Right lobe of liver (tissue), 6 donors: ENCODE data around the gene HDGF. TPM values are rescaled to one million over a fixed set of nuclear protein-coding genes. Genes with fewer than 3 reads are reported as not detected.

Experiments
- ATAC-seq, 4 donors: fragments of 200-7000 bp; cut with Tn5 transposase; one replicate each; pipeline ENCODE4 v1.9.1; 2020; ENCODE audit warnings: mild to moderate bottlenecking in 4 of 4, moderate library complexity in 4 of 4
- DNase-seq, 3 donors: peaks; one replicate each; pipeline ENCODE4 v3.0.0-alpha.2; 2020
- H3K27ac ChIP-seq, 3 donors: fragments of 200-600 bp; one replicate each; pipeline ENCODE4 v1.8.0; 2022
- H3K27me3 ChIP-seq, 2 donors: fragments of 200-600 bp; one replicate each; pipeline ENCODE4 v1.8.0; 2022
- H3K36me3 ChIP-seq, 4 donors: fragments of 200-600 bp; sonication (generic) in 1 of 4; one replicate each; pipeline versions ENCODE4 v1.5.1 to v1.8.0; 2017 to 2022; ENCODE audit warnings: control low read depth in 1 of 4
- H3K4me1 ChIP-seq, 4 donors: fragments of 200-600 bp; sonication (generic) in 1 of 4; one replicate each; pipeline versions ENCODE4 v1.5.1 to v1.8.0; 2017 to 2022; ENCODE audit warnings: control low read depth in 1 of 4
- H3K4me3 ChIP-seq, 3 donors: fragments of 200-600 bp; one replicate each; pipeline ENCODE4 v1.8.0; 2022
- H3K9me3 ChIP-seq, 4 donors: fragments of 200-600 bp; sonication (generic) in 1 of 4; one replicate each; pipeline versions ENCODE4 v1.5.1 to v1.8.0; 2017 to 2022; ENCODE audit warnings: control low read depth in 1 of 4
- POLR2A ChIP-seq: fragments of 450-650 bp; IDR thresholded peaks from one replicate; pipeline ENCODE4 v1.6.1; 2017; ENCODE audit warnings: antibody characterized with exemption, mild to moderate bottlenecking
- WGBS: methylation state at CpG from one replicate; pipeline ENCODE4 v1.1.6; 2018; ENCODE audit warnings: low coverage, low lambda C conversion rate; ENCODE audit not compliant: insufficient coverage; ENCODE audit errors: missing lambda C conversion rate; 5-methylcytosine and 5-hydroxymethylcytosine counted together
- intact Hi-C, 2 donors: fragments of 100-400 bp; cut with DNase I; formaldehyde crosslinking; loops; one replicate each; pipeline versions ENCODE4 v1.11.2 to v1.14.1; 2022
- total RNA-seq, 6 experiments: library from RNA; depleted of rRNA in 2 of 6; stranded (reverse); fragments of >200 nt in 2 of 6; fragmentation: NEBNext Ultra II Directional in 3 of 6; extraction: Animal tissue kit (Norgen Biotek cat#: 25700) in 3 of 6; gene quantifications; one replicate each; pipeline versions ENCODE4 v1.1.0 to v1.2.4, GENCODE V29; 2016 to 2023
- TF ChIP-seq, protein P1 (sequence below), 4 donors: fragments of 200-600 bp in 3 of 4; fragments of 450-650 bp in 1 of 4; IDR thresholded peaks; one replicate each; pipeline versions ENCODE4 v1.5.1 to v1.8.0; 2016 to 2022; ENCODE audit warnings: antibody characterized with exemption in 4 of 4, mild to moderate bottlenecking in 2 of 4
- donor health status: DM: no; HTN: yes; CAD: no.
- donor health status: DM: no; HTN: no; CAD: no.
- donor health status: DM: no; HTN: no; CAD: no.
- donor health status: DM: no; HTN: yes; CAD: no.
- donor health status: DM: no; HTN: yes; CAD: no.

The HDGF gene
- total RNA-seq, 6 experiments from 2014 or later: 131 to 192 (median 157) TPM

DNA sequence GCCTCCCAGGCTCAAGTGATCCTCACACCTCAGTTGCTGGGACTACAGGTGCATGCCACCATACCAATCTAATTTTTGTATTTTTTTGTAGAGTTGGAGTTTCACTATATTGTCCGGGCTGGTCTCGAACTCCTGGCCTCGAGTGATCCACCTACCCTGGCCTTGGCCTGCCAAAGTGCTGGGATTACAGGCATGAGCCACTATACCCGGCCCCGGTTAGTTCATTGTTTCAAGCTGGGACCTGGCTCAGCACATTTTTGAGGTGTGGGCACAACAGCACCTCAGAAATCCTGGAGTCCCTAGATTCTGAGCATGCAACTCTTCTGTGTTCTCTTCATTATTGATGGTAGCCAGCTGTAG, 43.9 kb upstream of the HDGF start:
- WGBS: 71% methylated on average over 1 of the region's 5 CpGs
- intact Hi-C loops: no loop called here
- Histone ChIP-seq H3K36me3 (peaks cover 8 to 64% (median 33%) of the 10 kb centered on the region in 4 donors), H3K27ac (peak overlapping the region in 1 of 3 donors; percentile 64), H3K4me1 (peaks cover 0 to 31% (median 0%) of the 10 kb centered on the region in 4 donors), H3K4me3 (no peak overlapping the region), H3K9me3 (no peaks in the 10 kb centered on the region), H3K27me3 (no peaks in the 10 kb centered on the region)
- ATAC-seq (no peak), DNase-seq (no peak)
- no peak for TF ChIP-seq POLR2A
- TF ChIP-seq, protein P1, sequence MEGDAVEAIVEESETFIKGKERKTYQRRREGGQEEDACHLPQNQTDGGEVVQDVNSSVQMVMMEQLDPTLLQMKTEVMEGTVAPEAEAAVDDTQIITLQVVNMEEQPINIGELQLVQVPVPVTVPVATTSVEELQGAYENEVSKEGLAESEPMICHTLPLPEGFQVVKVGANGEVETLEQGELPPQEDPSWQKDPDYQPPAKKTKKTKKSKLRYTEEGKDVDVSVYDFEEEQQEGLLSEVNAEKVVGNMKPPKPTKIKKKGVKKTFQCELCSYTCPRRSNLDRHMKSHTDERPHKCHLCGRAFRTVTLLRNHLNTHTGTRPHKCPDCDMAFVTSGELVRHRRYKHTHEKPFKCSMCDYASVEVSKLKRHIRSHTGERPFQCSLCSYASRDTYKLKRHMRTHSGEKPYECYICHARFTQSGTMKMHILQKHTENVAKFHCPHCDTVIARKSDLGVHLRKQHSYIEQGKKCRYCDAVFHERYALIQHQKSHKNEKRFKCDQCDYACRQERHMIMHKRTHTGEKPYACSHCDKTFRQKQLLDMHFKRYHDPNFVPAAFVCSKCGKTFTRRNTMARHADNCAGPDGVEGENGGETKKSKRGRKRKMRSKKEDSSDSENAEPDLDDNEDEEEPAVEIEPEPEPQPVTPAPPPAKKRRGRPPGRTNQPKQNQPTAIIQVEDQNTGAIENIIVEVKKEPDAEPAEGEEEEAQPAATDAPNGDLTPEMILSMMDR (IDR thresholded peaks at IDR 0.05): no peak

DNA sequence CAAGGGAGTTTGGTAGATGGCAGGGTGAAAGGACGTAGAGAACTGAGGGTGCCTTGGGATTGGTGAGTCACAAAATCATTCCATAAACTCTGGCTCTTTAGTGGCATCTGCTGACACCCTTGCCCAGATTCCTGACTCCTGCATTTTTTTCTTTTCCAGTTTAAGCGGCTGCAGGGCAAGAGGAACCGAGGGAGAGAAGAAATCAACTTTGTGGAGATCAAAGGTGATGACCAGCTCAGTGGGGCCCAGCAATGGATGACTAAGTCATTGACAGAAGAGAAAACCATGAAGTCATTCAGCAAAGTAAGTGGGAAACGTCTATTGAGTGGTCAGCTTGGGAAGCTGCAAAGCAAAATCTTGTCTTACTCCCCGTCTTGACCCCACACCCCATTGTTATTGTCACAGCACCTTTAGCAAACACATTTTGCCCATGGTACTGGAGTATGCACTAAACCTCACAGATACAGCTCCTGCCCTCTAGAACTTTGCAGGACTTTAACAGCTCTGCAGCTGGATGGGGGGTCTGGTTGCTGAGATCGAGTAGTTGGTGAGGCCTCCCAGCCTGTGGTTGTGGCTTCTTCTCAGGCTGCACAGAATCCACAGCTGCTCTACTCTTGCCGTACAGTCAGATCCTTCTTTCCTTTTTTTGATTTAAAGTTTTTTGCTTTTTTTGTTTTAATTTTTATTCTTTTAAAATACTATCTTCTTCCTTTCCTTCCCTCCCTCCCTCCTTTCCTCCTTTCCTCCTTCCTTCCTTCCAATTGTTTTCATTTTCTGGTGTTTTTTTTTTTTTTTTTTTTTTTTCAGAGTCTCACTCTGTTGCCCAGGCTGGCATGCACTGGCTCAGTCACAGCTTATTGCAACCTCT, 43.3 kb upstream of the HDGF start:
- DNase-seq: no peak
- no peak for ATAC-seq
- Histone ChIP-seq H3K4me1 (peaks cover 0 to 29% (median 0%) of the 10 kb centered on the region in 4 donors), H3K4me3 (no peak overlapping the region), H3K27ac (peak overlapping the region in 1 of 3 donors; percentile 64), H3K9me3 (no peaks in the 10 kb centered on the region), H3K27me3 (no peaks in the 10 kb centered on the region), H3K36me3 (peaks cover 6 to 63% (median 29%) of the 10 kb centered on the region in 4 donors)
- TF ChIP-seq, protein P1 (IDR thresholded peaks at IDR 0.05): no peak
- no peak for TF ChIP-seq POLR2A
- intact Hi-C loops: no loop called here
- 72% methylated on average over 6 of the region's 7 CpGs for WGBS

DNA sequence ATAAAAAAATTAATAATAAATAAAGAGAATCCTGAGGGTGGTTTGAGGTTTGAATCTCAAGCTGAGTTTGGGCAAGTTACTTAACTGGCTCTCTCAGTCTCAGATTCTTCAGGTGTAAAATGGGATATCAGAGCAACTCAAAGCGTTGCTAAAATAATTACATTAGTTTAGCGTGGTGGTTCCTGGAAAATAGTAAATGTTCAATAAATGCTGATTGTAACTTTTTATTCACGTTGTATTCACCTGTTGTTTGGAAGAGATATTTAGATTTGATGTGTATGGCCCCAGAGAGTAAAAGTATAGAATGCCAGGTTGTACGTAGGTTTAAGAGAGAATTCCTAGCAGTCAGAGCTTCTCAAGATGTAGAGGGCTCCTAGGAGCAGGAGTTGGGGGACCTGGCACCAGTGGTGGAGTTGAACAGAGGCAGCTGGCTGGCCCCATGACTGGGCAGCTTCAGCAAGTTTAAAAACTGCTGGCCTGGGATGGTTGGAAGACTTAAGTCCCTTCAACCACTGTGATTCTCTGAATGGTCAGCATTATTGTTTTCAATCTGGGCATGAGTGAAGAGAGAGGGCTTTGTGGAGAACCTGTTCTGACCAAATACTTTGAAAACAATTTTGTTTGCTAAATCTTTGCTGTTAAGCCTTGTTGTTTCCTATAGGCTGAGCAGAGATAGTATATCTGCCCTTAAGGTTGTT, 38.3 kb upstream of the HDGF start:
- H3K27ac ChIP-seq: no peak overlapping the region
- H3K4me3 ChIP-seq: no peak overlapping the region
- H3K9me3 ChIP-seq: no peaks in the 10 kb centered on the region
- peaks cover 0 to 2% (median 0%) of the 10 kb centered on the region in 4 donors for H3K4me1 ChIP-seq
- peaks cover 4 to 65% (median 21%) of the 10 kb centered on the region in 4 donors for H3K36me3 ChIP-seq
- no peak for TF ChIP-seq POLR2A
- TF ChIP-seq, protein P1 (IDR thresholded peaks at IDR 0.05): no peak
- intact Hi-C loops: no loop called here
- WGBS: 69% methylated on average over 4 of the region's 4 CpGs
- H3K27me3 ChIP-seq: no peaks in the 10 kb centered on the region
- ATAC-seq: no peak
- DNase-seq: no peak

DNA sequence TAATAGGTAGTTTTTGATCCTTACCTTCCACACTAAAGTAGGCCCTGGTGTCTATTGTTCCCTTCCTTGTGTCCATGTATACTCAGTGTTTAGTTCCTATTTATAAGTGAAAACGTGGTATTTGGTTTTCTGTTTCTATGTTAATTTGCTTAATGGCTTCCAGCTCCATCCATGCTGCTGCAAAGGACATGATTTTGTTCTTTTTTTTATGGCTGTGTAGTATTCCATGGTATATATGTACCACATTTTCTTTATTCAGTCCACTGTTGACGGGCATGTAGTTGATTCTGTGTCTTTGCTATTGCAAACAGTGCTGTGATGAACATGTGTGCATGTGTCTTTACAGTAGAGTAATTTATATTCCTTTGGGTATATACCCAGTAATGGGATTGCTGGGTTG, 36.7 kb upstream of the HDGF start:
- TF ChIP-seq, protein P1 (IDR thresholded peaks at IDR 0.05): no peak
- no peak for TF ChIP-seq POLR2A
- DNase-seq: no peak
- Histone ChIP-seq H3K36me3 (peaks cover 0 to 61% (median 26%) of the 10 kb centered on the region in 4 donors), H3K9me3 (no peaks in the 10 kb centered on the region), H3K27ac (no peak overlapping the region), H3K4me1 (no peaks in the 10 kb centered on the region), H3K4me3 (no peak overlapping the region), H3K27me3 (no peaks in the 10 kb centered on the region)
- no peak for ATAC-seq
- intact Hi-C loops: no loop called here
- 81% methylated on average over 2 of the region's 2 CpGs for WGBS
